ENCODE results near the gene CDH5. TPM values are rescaled to one million over a fixed set of nuclear protein-coding genes. Genes with fewer than 3 reads are reported as not detected.

The CDH5 gene
- total RNA-seq, 4 donors from 2014 or later = 1.7 to 21.6 (median 8.0) TPM

DNA sequence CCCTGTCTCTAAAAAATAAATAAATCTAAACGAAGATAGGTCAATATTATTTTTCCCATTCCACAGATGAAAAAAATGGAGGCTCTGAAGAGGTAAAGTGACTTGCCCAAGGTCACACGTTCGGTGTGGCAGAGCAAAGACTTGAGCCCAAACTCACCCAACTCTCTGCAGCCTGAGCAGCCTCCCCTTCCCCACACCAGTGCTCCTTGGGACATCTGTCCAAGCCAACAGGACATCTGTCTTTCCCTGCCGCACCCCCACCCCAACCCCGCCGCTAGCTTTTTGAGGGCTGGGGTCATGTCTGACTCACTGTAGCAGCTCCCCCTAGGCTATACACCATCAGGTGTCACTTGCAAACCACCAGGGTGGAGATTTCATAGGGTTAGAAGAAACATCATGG is 55.4 kb downstream of the CDH5 start:
- 63 to 87% methylated on average over 4 to 6 of the region's 6 CpGs for WGBS, 2 donors
- intact Hi-C loops (cut with DNase I) = no loop called here
- TF ChIP-seq, protein P1, sequence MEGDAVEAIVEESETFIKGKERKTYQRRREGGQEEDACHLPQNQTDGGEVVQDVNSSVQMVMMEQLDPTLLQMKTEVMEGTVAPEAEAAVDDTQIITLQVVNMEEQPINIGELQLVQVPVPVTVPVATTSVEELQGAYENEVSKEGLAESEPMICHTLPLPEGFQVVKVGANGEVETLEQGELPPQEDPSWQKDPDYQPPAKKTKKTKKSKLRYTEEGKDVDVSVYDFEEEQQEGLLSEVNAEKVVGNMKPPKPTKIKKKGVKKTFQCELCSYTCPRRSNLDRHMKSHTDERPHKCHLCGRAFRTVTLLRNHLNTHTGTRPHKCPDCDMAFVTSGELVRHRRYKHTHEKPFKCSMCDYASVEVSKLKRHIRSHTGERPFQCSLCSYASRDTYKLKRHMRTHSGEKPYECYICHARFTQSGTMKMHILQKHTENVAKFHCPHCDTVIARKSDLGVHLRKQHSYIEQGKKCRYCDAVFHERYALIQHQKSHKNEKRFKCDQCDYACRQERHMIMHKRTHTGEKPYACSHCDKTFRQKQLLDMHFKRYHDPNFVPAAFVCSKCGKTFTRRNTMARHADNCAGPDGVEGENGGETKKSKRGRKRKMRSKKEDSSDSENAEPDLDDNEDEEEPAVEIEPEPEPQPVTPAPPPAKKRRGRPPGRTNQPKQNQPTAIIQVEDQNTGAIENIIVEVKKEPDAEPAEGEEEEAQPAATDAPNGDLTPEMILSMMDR (IDR thresholded peaks at IDR 0.05) = no peak
- no peak for TF ChIP-seq POLR2A (IDR thresholded peaks at IDR 0.05)
- Histone ChIP-seq H3K27me3 (peaks cover 4 to 56% (median 9%) of the 10 kb centered on the region in 4 donors), H3K4me1 (peaks cover 6 to 12% (median 7%) of the 10 kb centered on the region in 3 donors), H3K36me3 (no peaks in the 10 kb centered on the region), H3K4me3 (no peak overlapping the region), H3K27ac (no peak overlapping the region), H3K9me3 (no peaks in the 10 kb centered on the region)
- DNase-seq = no peak

DNA sequence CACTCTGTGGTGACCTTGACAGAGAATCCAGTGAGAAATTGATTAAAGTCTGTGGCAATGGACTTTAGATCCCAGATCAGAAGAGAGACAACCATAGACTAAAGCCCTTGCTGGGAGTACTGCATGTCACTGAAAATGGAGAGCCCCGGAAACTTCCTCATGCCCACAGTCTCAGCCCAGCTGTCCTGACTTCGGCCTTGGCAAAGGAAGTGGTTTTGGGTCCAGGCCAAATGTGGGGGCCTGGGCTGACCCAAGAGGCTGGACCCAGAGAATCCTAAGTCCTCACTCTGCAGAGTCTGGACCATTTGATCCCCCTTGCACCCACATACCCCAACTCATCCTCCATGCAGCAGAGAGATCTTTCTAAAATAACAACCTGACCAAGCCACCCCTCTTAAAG is 55.9 kb downstream of the CDH5 start:
- WGBS, 2 donors = 50 to 93% methylated on average over 2 of the region's 2 CpGs
- Histone ChIP-seq H3K27me3 (peaks cover 4 to 58% (median 9%) of the 10 kb centered on the region in 4 donors), H3K4me1 (peaks cover 6 to 15% (median 10%) of the 10 kb centered on the region in 3 donors), H3K27ac (no peak overlapping the region), H3K9me3 (no peaks in the 10 kb centered on the region), H3K36me3 (no peaks in the 10 kb centered on the region), H3K4me3 (no peak overlapping the region)
- intact Hi-C loops (cut with DNase I) = no loop called here
- TF ChIP-seq, protein P1 (IDR thresholded peaks at IDR 0.05) = no peak
- TF ChIP-seq POLR2A (IDR thresholded peaks at IDR 0.05) = no peak
- no peak for DNase-seq

DNA sequence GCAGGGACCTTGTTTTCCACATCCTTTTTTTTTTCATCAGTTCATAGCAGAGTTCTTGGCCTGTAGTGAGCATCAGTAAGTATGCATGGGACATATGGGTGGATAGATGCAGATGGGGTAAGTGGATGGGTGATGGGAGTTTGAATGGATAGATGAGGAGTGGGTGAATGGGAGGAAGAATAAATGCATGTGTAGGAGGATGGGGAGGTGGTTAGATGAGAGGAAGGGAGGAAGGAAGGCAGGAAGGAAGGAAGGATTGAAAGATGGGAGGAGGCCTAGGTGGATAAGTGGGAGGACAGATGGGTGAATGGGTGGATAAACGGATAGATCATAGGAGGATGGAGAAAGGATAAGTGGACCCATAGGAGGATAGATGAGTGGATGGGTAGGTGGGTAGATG is 56.7 kb downstream of the CDH5 start:
- 89 to 96% methylated on average over 1 of the region's 1 CpG for WGBS, 2 donors
- no peaks in the 10 kb centered on the region for H3K9me3 ChIP-seq
- no peak overlapping the region for H3K27ac ChIP-seq
- peaks cover 5 to 67% (median 10%) of the 10 kb centered on the region in 4 donors for H3K27me3 ChIP-seq
- intact Hi-C loops (cut with DNase I) = no loop called here
- H3K36me3 ChIP-seq = no peaks in the 10 kb centered on the region
- H3K4me1 ChIP-seq = peaks cover 10 to 23% (median 18%) of the 10 kb centered on the region in 3 donors
- no peak for DNase-seq
- TF ChIP-seq POLR2A (IDR thresholded peaks at IDR 0.05) = no peak
- TF ChIP-seq, protein P1 (IDR thresholded peaks at IDR 0.05) = no peak
- H3K4me3 ChIP-seq = no peak overlapping the region

DNA sequence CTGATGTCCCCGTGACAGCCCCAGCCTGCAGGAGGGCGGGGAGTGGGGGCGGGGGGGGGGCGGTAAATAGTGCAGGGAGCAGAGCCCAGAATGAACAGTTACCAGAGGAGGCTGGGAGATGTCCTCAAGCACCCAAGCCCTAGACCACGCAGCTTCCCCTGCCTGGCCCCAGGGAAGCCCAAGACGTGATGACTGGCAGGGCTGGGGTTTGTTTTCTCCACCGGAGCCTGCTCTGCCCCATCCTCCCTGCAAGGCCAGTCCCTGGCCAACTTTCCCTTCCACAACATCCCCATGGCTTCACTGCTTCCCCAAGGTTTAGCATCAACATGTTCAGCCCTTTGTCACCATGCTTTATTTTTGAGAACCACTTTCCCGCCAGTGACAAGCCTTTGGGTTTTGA is 59.2 kb downstream of the CDH5 start:
- WGBS, 2 donors = 21 to 46% methylated on average over 3 to 4 of the region's 8 CpGs
- H3K9me3 ChIP-seq = no peaks in the 10 kb centered on the region
- intact Hi-C loops (cut with DNase I) = no loop called here
- TF ChIP-seq, protein P1 (IDR thresholded peaks at IDR 0.05) = no peak
- no peak for TF ChIP-seq POLR2A (IDR thresholded peaks at IDR 0.05)
- H3K36me3 ChIP-seq = no peaks in the 10 kb centered on the region
- no peak for DNase-seq
- H3K27ac ChIP-seq = no peak overlapping the region
- H3K4me1 ChIP-seq = peaks cover 10 to 28% (median 18%) of the 10 kb centered on the region in 3 donors
- peaks cover 9 to 81% (median 11%) of the 10 kb centered on the region in 4 donors for H3K27me3 ChIP-seq
- H3K4me3 ChIP-seq = no peak overlapping the region

DNA sequence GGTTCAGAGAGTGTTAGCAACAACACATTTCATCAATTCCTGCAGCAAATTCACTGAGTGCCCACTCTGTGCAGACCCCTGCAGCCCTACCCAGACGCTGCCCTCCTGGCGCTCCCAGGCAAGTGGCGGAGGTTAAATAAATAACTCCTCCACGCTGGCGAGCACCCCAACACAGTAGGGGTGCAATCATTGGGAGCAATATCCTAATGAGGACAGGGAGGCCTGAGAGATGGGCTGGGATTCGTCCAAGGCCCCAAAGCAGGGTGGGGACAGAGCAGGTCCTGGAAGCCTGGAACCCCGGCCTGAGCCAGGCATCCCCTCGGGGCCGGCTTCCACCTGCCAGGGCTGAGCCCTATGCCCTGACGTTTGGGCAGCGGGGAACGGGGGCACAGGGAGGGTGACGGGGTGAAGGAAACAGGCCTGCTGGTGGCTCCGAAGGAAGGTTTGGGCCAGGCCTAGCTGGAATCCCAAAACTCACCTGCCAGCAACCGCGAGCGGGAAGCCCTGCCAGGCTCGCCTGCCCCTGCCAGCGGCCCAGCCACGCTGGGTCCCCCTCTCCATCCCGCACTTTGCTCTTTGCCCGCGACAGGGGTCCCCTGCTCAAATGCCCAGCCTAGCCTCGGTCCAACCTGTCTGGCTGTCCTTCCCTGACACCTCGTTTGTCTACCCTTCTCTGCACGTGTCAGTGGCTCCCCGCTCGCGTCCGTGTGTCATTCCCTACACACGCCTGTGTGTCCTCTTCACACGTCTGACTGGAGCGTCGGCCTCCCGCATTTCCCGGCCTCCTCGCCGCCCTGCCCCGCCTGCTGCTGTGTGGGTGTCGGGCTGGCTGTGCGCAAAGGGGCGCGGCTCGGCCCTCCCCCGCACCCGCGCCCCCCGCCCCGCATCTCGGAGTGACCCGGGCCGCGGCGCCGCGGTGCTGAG is 59.9 kb downstream of the CDH5 start:
- H3K4me1 ChIP-seq = peaks cover 10 to 28% (median 18%) of the 10 kb centered on the region in 3 donors
- peaks cover 9 to 77% (median 11%) of the 10 kb centered on the region in 4 donors for H3K27me3 ChIP-seq
- no peaks in the 10 kb centered on the region for H3K9me3 ChIP-seq
- DNase-seq = no peak
- peak overlapping the region in 1 of 4 donors; percentile 25 for H3K27ac ChIP-seq
- WGBS, 2 donors = 3 to 15% methylated on average over 16 to 24 of the region's 56 CpGs
- peak overlapping the region; percentile 5 to 72 (median 44) for H3K4me3 ChIP-seq
- no peak for TF ChIP-seq POLR2A (IDR thresholded peaks at IDR 0.05)
- H3K36me3 ChIP-seq = no peaks in the 10 kb centered on the region
- intact Hi-C loops (cut with DNase I) = no loop called here

Data from esophagus squamous epithelium (tissue), 5 donors.